ENCODE measurements around the gene POFUT2. TPM values are rescaled to one million over a fixed set of nuclear protein-coding genes. Genes with fewer than 3 reads are reported as not detected.
A peak's percentile ranks its signal among the peaks of the same experiment; 100 is the strongest.

Gene POFUT2
- total and polyA plus RNA-seq, 7 donors, result 2.5 to 31.3 (median 18.9) TPM

GRCh38 chr21:45322960-45323461 is 35.3 kb upstream of the POFUT2 start:
- TF ChIP-seq POLR2A (IDR thresholded peaks at IDR 0.05), result no peak
- H3K4me3 ChIP-seq, result no peak overlapping the region
- no peaks in the 10 kb centered on the region for H3K9me3 ChIP-seq
- H3K27ac ChIP-seq, result peak overlapping the region in 3 of 4 donors; percentile 33 to 90 (median 79)
- intact Hi-C loops (cut with DNase I), result no loop called here
- H3K36me3 ChIP-seq, result no peaks in the 10 kb centered on the region
- H3K27me3 ChIP-seq, result no peaks in the 10 kb centered on the region
- peak; percentile 70 for DNase-seq
- peaks cover 0 to 55% (median 46%) of the 10 kb centered on the region in 4 donors for H3K4me1 ChIP-seq
- 39 to 67% methylated on average over 22 of the region's 22 CpGs for WGBS, 2 donors

GRCh38 chr21:45322231-45322959 is 34.7 kb upstream of the POFUT2 start:
- Histone ChIP-seq H3K9me3 (no peaks in the 10 kb centered on the region), H3K4me1 (peaks cover 0 to 61% (median 52%) of the 10 kb centered on the region in 4 donors), H3K27ac (peak overlapping the region in 3 of 4 donors; percentile 33 to 90 (median 79)), H3K36me3 (no peaks in the 10 kb centered on the region), H3K27me3 (no peaks in the 10 kb centered on the region), H3K4me3 (no peak overlapping the region)
- TF ChIP-seq CTCF (IDR thresholded peaks at IDR 0.05), result no peak
- TF ChIP-seq POLR2A (IDR thresholded peaks at IDR 0.05), result no peak
- TF ChIP-seq POLR2AphosphoS5 (IDR thresholded peaks at IDR 0.05), result no peak
- TF ChIP-seq EP300 (IDR thresholded peaks at IDR 0.05), result no peak
- intact Hi-C loops (cut with DNase I), result no loop called here
- WGBS, 2 donors, result 44 to 45% methylated on average over 24 of the region's 24 CpGs
- DNase-seq, result peak; percentile 46

- peak; percentile 67 for DNase-seq
- Histone ChIP-seq H3K36me3 (no peaks in the 10 kb centered on the region), H3K4me1 (peaks cover 0 to 68% (median 59%) of the 10 kb centered on the region in 4 donors), H3K4me3 (no peak overlapping the region), H3K9me3 (no peaks in the 10 kb centered on the region), H3K27me3 (no peaks in the 10 kb centered on the region), H3K27ac (peak overlapping the region; percentile 73 to 90 (median 79))
- WGBS, 2 donors, result 66 to 78% methylated on average over 22 of the region's 22 CpGs
- TF ChIP-seq EP300 (IDR thresholded peaks at IDR 0.05), result no peak
- no peak for TF ChIP-seq POLR2AphosphoS5 (IDR thresholded peaks at IDR 0.05)
- no peak for TF ChIP-seq POLR2A (IDR thresholded peaks at IDR 0.05)
- TF ChIP-seq CTCF (IDR thresholded peaks at IDR 0.05), result no peak
- intact Hi-C loops (cut with DNase I), result no loop called here
Measured at GRCh38 chr21:45320261-45321025, 32.7 kb upstream of the POFUT2 start.

GRCh38 chr21:45319461-45320211 is 31.9 kb upstream of the POFUT2 start:
- Histone ChIP-seq H3K27ac (peak overlapping the region; percentile 73 to 90 (median 79)), H3K36me3 (no peaks in the 10 kb centered on the region), H3K9me3 (no peaks in the 10 kb centered on the region), H3K4me1 (peaks cover 0 to 68% (median 59%) of the 10 kb centered on the region in 4 donors), H3K27me3 (no peaks in the 10 kb centered on the region), H3K4me3 (no peak overlapping the region)
- whole genome bisulfite sequencing, 2 donors, result 65 to 70% methylated on average over 23 of the region's 23 CpGs
- peak; percentile 77 for DNase-seq
- intact Hi-C loops (cut with DNase I), result no loop called here
- TF ChIP-seq EP300 (IDR thresholded peaks at IDR 0.05) (no peak), POLR2AphosphoS5 (IDR thresholded peaks at IDR 0.05) (peak in 3 of 4 donors; percentile 17 to 52 (median 43))

- DNase-seq, result peak; percentile 88
- intact Hi-C loops (cut with DNase I), result no loop called here
- Histone ChIP-seq H3K4me1 (peaks cover 0 to 65% (median 56%) of the 10 kb centered on the region in 4 donors), H3K36me3 (no peaks in the 10 kb centered on the region), H3K4me3 (no peak overlapping the region), H3K9me3 (no peaks in the 10 kb centered on the region), H3K27me3 (no peaks in the 10 kb centered on the region), H3K27ac (peak overlapping the region; percentile 73 to 90 (median 79))
- TF ChIP-seq POLR2AphosphoS5 (IDR thresholded peaks at IDR 0.05), result peak; percentile 25 to 78 (median 41)
- TF ChIP-seq CTCF (IDR thresholded peaks at IDR 0.05), result no peak
- TF ChIP-seq EP300 (IDR thresholded peaks at IDR 0.05), result no peak
- 60 to 78% methylated on average over 24 of the region's 24 CpGs for WGBS, 2 donors
Measured at GRCh38 chr21:45318556-45319404, 31.1 kb upstream of the POFUT2 start.

Data from sigmoid colon (tissue), 7 donors.